Measurements from ENCODE around the gene DCTN4. TPM values are rescaled to one million over a fixed set of nuclear protein-coding genes. Genes with fewer than 3 reads are reported as not detected.
"Not testable (repeated sequence)": the region's sequence is repeated elsewhere in the genome, so short reads cannot be mapped to it uniquely, and the experiment has no call there.

The DCTN4 gene
- polyA plus RNA-seq, result 10 to 100 TPM; 22.5 to 24.3 (median 23.1) TPM

DNA sequence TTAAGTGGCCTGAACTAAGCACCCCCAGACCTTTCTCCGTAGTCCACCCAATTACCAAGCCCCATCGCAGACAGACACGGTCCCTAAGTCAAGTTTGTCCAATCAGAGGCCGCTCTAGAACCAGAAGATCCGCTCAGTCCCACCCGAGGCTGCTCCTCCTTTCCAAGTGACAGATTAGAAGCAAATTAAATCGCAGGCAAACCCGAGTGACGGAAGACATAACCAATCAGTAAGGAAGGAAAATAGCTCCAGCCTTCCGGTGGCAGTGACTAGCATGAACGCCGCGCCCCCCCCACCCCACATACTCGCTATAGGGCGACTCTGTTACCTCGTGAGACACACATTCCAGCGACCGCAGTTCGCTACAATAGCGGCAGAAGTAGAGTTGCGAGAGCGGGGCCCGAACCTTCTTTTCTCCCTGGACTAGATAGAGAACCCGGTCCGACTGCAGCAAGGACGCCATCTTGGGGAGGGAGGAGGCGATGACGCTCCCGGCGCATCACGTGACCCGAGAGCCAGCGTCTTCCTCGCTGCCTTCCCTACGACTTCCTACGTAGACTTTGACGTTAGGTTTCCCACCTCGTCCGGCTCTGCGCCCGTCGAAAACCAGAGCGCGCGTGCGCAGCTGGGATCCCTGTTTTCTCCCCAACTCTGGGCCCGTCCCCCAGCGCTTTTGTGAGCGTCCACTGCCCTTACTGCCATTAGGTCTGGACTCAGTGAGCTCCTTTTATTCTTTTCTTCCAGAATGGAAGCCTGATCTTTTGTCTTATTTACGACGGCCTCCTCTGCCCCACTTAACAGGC lies at the start of gene DCTN4:
Gene DCTN4, minus strand, starts transcription at position 487 of the 803 bp plus-strand sequence. Its CDS starts 24 bp downstream, at position 463.
- H3K27ac ChIP-seq (ENCODE audit: low read depth, low read length), result peak within 1 kb of the TSS; percentile 77
- WGBS, 3 donors, result 1 to 2% (median 1%) methylated on average over 47 to 51 of the region's 51 CpGs

- no peak overlapping the region for H3K27ac ChIP-seq (ENCODE audit: low read depth, low read length)
- 95 to 98% (median 96%) methylated on average over 6 of the region's 6 CpGs for WGBS, 3 donors
Observed at GRCh38 chr5:150804388-150804787, 45.6 kb upstream of the DCTN4 start.

GRCh38 chr5:150801117-150801927 lies 42.5 kb upstream of the DCTN4 start:
- no peak overlapping the region for H3K27ac ChIP-seq (ENCODE audit: low read depth, low read length)
- WGBS, 3 donors, result 5 to 11% (median 8%) methylated on average over 15 of the region's 15 CpGs

GRCh38 chr5:150797384-150797783 lies 38.6 kb upstream of the DCTN4 start:
- WGBS, 3 donors, result 94 to 96% (median 94%) methylated on average over 2 of the region's 2 CpGs

GRCh38 chr5:150794927-150795326 lies 36.1 kb upstream of the DCTN4 start:
- 79 to 95% (median 82%) methylated on average over 2 of the region's 2 CpGs for WGBS, 3 donors
- no peak overlapping the region for H3K27ac ChIP-seq (ENCODE audit: low read depth, low read length)

More at GRCh38 chr5:150797384-150797783, 38.6 kb upstream of the DCTN4 start:
- no peak overlapping the region for H3K27ac ChIP-seq (ENCODE audit: low read depth, low read length)

GRCh38 chr5:150793423-150793888 lies 34.6 kb upstream of the DCTN4 start:
- H3K27ac ChIP-seq (ENCODE audit: low read depth, low read length), result not testable (repeated sequence)
- 73 to 90% (median 88%) methylated on average over 2 of the region's 2 CpGs for WGBS, 3 donors

- H3K27ac ChIP-seq (ENCODE audit: low read depth, low read length), result no peak overlapping the region
Observed at GRCh38 chr5:150791536-150791935, 32.7 kb upstream of the DCTN4 start.

DNA sequence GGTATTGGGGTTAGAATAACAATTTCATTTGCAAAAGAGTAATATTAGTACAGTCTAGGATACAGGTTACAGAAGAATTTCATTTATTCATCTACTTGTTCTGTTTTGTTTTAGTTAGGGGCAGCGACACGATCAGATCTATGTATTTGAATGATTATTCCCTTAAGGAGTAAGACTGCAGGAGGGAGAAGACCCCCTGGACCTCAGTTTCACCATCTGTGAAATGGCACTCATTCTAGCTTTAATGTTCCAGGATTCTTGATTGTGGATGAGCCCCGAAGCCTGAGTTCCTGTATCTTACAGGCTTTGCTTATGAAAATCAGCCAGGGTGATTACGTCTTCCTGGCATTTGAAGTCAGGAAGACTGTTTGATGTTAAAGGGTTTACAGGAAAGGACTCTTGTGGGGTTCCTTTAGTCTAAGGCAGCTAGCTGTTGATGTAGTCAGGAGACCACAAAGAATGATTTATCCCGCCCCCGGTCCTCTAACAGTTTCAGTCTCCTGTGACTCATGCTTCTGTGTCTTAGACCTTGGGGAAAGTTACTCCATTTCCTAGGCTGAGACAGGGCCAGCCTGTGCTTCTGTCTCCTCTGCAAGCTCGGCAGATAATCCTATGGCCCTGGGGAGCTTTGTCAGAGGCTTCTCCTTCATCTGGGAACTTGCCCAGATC lies 31.3 kb upstream of the DCTN4 start:
- no peak overlapping the region for H3K27ac ChIP-seq (ENCODE audit: low read depth, low read length)
- WGBS, 3 donors, result 27 to 49% (median 38%) methylated on average over 7 of the region's 7 CpGs

GRCh38 chr5:150789450-150789849 lies 30.6 kb upstream of the DCTN4 start:
- peak overlapping the region; percentile 84 for H3K27ac ChIP-seq (ENCODE audit: low read depth, low read length)
- 43 to 83% (median 45%) methylated on average over 6 of the region's 6 CpGs for whole genome bisulfite sequencing, 3 donors

DNA sequence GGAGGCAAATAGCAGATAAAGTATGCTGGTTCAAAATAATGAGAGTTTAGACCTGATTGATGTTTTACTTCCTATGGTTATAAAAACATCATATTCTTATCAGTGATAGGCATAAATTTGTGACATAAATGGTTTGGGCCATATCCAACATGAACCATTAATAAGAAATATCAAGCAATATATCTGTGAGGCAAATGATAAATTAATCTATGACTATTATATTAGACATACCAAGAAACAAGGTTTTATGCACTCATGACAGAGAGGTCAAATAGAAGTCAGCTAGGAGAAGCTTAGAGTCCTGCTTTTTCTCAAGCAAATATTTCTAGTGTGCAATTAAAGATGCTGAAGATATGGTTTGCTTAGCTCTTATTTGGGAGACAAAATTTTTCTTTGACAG lies 30.2 kb upstream of the DCTN4 start:
- peak overlapping the region; percentile 84 for H3K27ac ChIP-seq (ENCODE audit: low read depth, low read length)

GRCh38 chr5:150787656-150788055 lies 28.8 kb upstream of the DCTN4 start:
- WGBS, 3 donors, result 7 to 51% (median 16%) methylated on average over 1 of the region's 1 CpG
- no peak overlapping the region for H3K27ac ChIP-seq (ENCODE audit: low read depth, low read length)

GRCh38 chr5:150786876-150787275 lies 28.1 kb upstream of the DCTN4 start:
- WGBS, 3 donors, result 70 to 77% (median 70%) methylated on average over 1 of the region's 1 CpG
- H3K27ac ChIP-seq (ENCODE audit: low read depth, low read length), result no peak overlapping the region

- H3K27ac ChIP-seq (ENCODE audit: low read depth, low read length), result no peak overlapping the region
Observed at GRCh38 chr5:150785950-150786349, 27.1 kb upstream of the DCTN4 start.

GRCh38 chr5:150783422-150783928 lies 24.7 kb upstream of the DCTN4 start:
- WGBS, 3 donors, result 3 to 6% (median 6%) methylated on average over 7 of the region's 7 CpGs
- no peak overlapping the region for H3K27ac ChIP-seq (ENCODE audit: low read depth, low read length)

More at GRCh38 chr5:150785950-150786349, 27.1 kb upstream of the DCTN4 start:
- 95 to 100% (median 96%) methylated on average over 1 of the region's 1 CpG for WGBS, 3 donors

DNA sequence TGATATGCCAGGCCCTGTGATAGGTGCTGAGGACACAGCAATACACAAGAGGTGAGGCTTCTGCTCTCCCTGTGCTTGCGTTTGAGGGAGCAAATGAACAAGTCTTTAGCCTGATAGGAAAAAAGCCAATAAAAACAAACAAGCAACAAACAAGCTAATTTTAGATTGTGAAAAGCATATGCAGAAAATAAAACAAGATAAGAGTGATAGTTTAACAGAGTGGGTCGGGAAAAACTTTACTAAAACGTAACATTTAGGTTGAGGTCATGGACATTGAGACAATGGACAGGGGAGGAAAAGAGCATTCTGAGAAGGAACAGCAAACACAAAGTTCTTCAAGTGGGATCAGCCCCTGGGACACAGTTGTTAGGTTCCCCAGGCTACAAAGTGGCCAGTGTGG lies 24.0 kb upstream of the DCTN4 start:
- 28 to 29% (median 29%) methylated on average over 3 of the region's 3 CpGs for WGBS, 3 donors
- peak overlapping the region; percentile 45 for H3K27ac ChIP-seq (ENCODE audit: low read depth, low read length)

- 31 to 56% (median 46%) methylated on average over 10 of the region's 10 CpGs for WGBS, 3 donors
- H3K27ac ChIP-seq (ENCODE audit: low read depth, low read length), result peak overlapping the region; percentile 45
Observed at GRCh38 chr5:150781706-150782614, 23.1 kb upstream of the DCTN4 start.

DNA sequence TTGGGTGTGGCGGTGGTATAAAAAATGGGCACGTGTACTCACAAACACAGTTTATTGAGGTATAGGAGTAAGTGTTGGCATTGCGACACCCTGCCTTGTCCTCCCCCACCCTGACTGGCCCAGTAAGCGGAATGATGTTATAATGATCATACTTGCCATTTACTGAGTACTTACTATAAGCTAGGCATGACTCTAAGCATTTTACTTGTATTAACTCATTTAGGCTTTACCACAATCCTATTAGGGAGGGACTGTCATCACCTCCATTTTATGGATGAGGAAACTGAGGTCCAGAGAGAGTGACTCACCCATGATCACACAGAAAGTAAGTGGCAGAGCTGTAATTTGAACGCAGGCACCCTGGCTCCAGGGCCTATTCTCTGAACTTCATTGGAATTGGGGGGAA lies 22.0 kb upstream of the DCTN4 start:
- H3K27ac ChIP-seq (ENCODE audit: low read depth, low read length), result no peak overlapping the region
- 56 to 68% (median 61%) methylated on average over 5 of the region's 5 CpGs for WGBS, 3 donors

Data from adipose tissue (tissue), 3 donors.